Keratinocyte (primary cell): Measurements from ENCODE around the gene FGGY. TPM values are rescaled to one million over a fixed set of nuclear protein-coding genes. Genes with fewer than 3 reads are reported as not detected.

Experiments used
- DNase-seq: peaks from one replicate; pipeline ENCODE4 v3.0.0-alpha.2; 2011; ENCODE audit warnings: low read depth, missing footprints, low spot score
- FAIRE-seq: peaks from 2 replicates; lab custom pipeline; 2011; peaks lifted over from hg19 to GRCh38; lab: Jason Lieb, UNC
- H2AFZ ChIP-seq: 2 replicates; pipeline ENCODE4 v1.6.0; 2012; ENCODE audit warnings: low read length, control low read depth, inconsistent platforms; ENCODE audit not compliant: control insufficient read depth
- H3K27ac ChIP-seq: 2 replicates; pipeline ENCODE4 v1.5.1; 2011; ENCODE audit warnings: low read length; ENCODE audit not compliant: control insufficient read depth, insufficient read depth
- H3K27me3 ChIP-seq: 3 replicates; pipeline ENCODE4 v1.6.0; 2011; ENCODE audit warnings: low read length; ENCODE audit not compliant: control insufficient read depth, insufficient read depth; ENCODE audit errors: extremely low read depth
- H3K36me3 ChIP-seq, 2 experiments: 2 replicates in 1 of 2; 3 replicates in 1 of 2; pipeline ENCODE4 v1.5.1; 2011; ENCODE audit warnings: low read length in 2 of 2, mild to moderate bottlenecking in 1 of 2; ENCODE audit not compliant: control insufficient read depth in 2 of 2, insufficient read depth in 2 of 2; ENCODE audit errors: extremely low read depth in 1 of 2
- H3K4me1 ChIP-seq: 3 replicates; pipeline ENCODE4 v1.5.1; 2011; ENCODE audit warnings: low read length; ENCODE audit not compliant: control insufficient read depth, insufficient read depth; ENCODE audit errors: extremely low read depth
- H3K4me2 ChIP-seq: 3 replicates; pipeline ENCODE4 v1.6.0; 2011; ENCODE audit warnings: low read depth, low read length; ENCODE audit not compliant: control insufficient read depth, insufficient read depth; ENCODE audit errors: extremely low read depth
- H3K4me3 ChIP-seq, 3 experiments: fragments of 200-600 bp in 1 of 3; sonication (generic) in 1 of 3; 2 replicates in 2 of 3; 3 replicates in 1 of 3; pipeline ENCODE4 v1.5.1; 2011 to 2016; ENCODE audit warnings: low read length in 3 of 3, mild to moderate bottlenecking in 3 of 3, control low read depth in 2 of 3, inconsistent platforms in 1 of 3, low read depth in 1 of 3, mixed read lengths in 1 of 3, mixed run types in 1 of 3, moderate library complexity in 1 of 3; ENCODE audit not compliant: control insufficient read depth in 2 of 3, insufficient read depth in 2 of 3; ENCODE audit errors: extremely low read depth in 1 of 3
- H3K79me2 ChIP-seq: 2 replicates; pipeline ENCODE4 v1.6.0; 2012; ENCODE audit warnings: low read length; ENCODE audit not compliant: control insufficient read depth, insufficient read depth
- H3K9ac ChIP-seq: 3 replicates; pipeline ENCODE4 v1.6.0; 2011; ENCODE audit warnings: low read length; ENCODE audit not compliant: control insufficient read depth, insufficient read depth; ENCODE audit errors: extremely low read depth
- H3K9me1 ChIP-seq: 3 replicates; pipeline ENCODE4 v1.6.0; 2011; ENCODE audit warnings: low read length; ENCODE audit not compliant: control insufficient read depth, insufficient read depth; ENCODE audit errors: extremely low read depth
- H3K9me3 ChIP-seq: 2 replicates; pipeline ENCODE4 v1.5.1; 2012; ENCODE audit warnings: low read depth, low read length; ENCODE audit not compliant: control insufficient read depth
- H4K20me1 ChIP-seq: 3 replicates; pipeline ENCODE4 v1.6.0; 2011; ENCODE audit warnings: low read length; ENCODE audit not compliant: control insufficient read depth, insufficient read depth; ENCODE audit errors: extremely low read depth
- EZH2 ChIP-seq: IDR thresholded peaks from one replicate; pipeline ENCODE4 v1.6.1; 2012; ENCODE audit warnings: inconsistent platforms, mild to moderate bottlenecking, low read length, moderate library complexity
- dilution Hi-C: fragments of 300-500 bp; cut with MboI; formaldehyde crosslinking; loops from one replicate; pipeline ENCODE4 v1.7.0; 2020; ENCODE audit warnings: low sequenced_read_pairs; ENCODE audit not compliant: extremely low pct_ligation_motif_present
- polyA plus RNA-seq, 5 experiments: library from polyadenylated mRNA; depleted of rRNA in 3 of 5; stranded (reverse) in 3 of 5; stranded (forward) in 1 of 5; unstranded in 1 of 5; fragments of >200 nt; gene quantifications; 1 replicate in 1 of 5; 2 replicates in 3 of 5; 3 replicates in 1 of 5; pipeline versions ENCODE4 v1.2.1 to v1.2.3, GENCODE V29; 2011 to 2012; ENCODE audit warnings: missing spikeins in 2 of 5, low read depth in 1 of 5, low replicate concordance in 1 of 5
- TF ChIP-seq, protein P1 (sequence below), 3 experiments: IDR thresholded peaks in 1 of 3; conservative IDR thresholded peaks in 1 of 3; optimal IDR thresholded peaks in 1 of 3; 2 replicates in 2 of 3; 3 replicates in 1 of 3; pipeline versions ENCODE3 to v1.5.1; 2011; ENCODE audit warnings: low read length in 3 of 3, mild to moderate bottlenecking in 3 of 3, moderate library complexity in 2 of 3, control low read depth in 1 of 3, inconsistent platforms in 1 of 3; ENCODE audit not compliant: insufficient read depth in 2 of 3; ENCODE audit errors: extremely low read depth in 1 of 3

Gene FGGY
- polyA plus RNA-seq, 1 donor (not counting 4 experiments of a cell fraction or from before 2014, with no cell fraction given): 16.6 TPM

DNA sequence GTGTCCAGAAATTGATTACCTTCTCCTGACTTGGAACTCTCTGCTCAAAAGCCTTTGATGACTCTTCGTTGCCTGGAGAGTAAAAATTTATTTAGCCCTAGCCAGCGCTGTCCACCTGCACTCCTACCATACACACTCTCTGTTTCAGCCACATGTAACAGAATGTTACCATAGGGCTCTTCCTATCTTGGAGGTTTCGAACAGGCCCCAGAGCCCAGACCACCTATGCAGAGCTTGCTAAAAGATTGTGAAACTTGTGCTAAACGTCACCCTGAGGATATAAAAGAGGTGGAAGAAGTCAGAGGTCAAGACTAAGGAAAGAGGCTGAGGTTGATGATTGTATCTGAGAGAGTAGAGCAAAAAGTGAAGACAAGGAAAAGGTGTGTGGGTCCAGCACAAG lies 280.9 kb downstream of the FGGY start:
- H3K27ac ChIP-seq: no peak overlapping the region
- DNase-seq (no peak), FAIRE-seq (no peak)
- no peaks in the 10 kb centered on the region for H4K20me1 ChIP-seq
- no peak overlapping the region for H3K4me2 ChIP-seq
- dilution Hi-C loops: no loop called here
- no peaks in the 10 kb centered on the region for H3K9me1 ChIP-seq
- H3K9me3 ChIP-seq: peaks cover 3% of the 10 kb centered on the region
- no peaks in the 10 kb centered on the region for H3K36me3 ChIP-seq
- H3K27me3 ChIP-seq: no peaks in the 10 kb centered on the region
- no peak overlapping the region for H2AFZ ChIP-seq
- TF ChIP-seq, protein P1, sequence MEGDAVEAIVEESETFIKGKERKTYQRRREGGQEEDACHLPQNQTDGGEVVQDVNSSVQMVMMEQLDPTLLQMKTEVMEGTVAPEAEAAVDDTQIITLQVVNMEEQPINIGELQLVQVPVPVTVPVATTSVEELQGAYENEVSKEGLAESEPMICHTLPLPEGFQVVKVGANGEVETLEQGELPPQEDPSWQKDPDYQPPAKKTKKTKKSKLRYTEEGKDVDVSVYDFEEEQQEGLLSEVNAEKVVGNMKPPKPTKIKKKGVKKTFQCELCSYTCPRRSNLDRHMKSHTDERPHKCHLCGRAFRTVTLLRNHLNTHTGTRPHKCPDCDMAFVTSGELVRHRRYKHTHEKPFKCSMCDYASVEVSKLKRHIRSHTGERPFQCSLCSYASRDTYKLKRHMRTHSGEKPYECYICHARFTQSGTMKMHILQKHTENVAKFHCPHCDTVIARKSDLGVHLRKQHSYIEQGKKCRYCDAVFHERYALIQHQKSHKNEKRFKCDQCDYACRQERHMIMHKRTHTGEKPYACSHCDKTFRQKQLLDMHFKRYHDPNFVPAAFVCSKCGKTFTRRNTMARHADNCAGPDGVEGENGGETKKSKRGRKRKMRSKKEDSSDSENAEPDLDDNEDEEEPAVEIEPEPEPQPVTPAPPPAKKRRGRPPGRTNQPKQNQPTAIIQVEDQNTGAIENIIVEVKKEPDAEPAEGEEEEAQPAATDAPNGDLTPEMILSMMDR (optimal IDR thresholded peaks at IDR 0.05 in 1 of 3, IDR thresholded peaks at IDR 0.05 in 1 of 3, conservative IDR thresholded peaks at IDR 0.05 in 1 of 3; ENCODE audit: extremely low read depth in 1 of 3, insufficient read depth in 2 of 3, low read length in 3 of 3): no peak
- no peak for TF ChIP-seq EZH2
- H3K79me2 ChIP-seq: no peaks in the 10 kb centered on the region
- no peak overlapping the region for H3K4me3 ChIP-seq
- no peaks in the 10 kb centered on the region for H3K4me1 ChIP-seq
- H3K9ac ChIP-seq: no peak overlapping the region

DNA sequence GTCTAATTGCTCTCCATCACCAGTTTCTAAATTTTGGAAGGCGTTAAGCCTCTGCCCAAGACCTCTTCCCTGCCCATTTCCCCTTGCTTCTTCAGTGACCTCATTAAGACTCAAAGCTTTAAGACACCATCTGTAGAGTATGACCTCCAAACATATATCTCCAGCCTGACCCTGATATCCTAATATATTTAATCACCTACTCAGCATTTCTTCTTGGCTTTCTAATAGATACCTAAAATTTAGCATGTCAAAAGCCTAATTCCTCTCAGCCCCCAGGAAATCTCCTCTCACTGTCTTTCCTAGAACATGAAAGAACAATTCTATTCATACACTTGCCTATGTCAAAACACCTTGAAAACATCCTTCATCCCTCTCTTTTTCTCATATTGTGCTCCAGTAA lies 282.3 kb downstream of the FGGY start:
- dilution Hi-C loops: no loop called here
- TF ChIP-seq, protein P1 (optimal IDR thresholded peaks at IDR 0.05 in 1 of 3, IDR thresholded peaks at IDR 0.05 in 1 of 3, conservative IDR thresholded peaks at IDR 0.05 in 1 of 3; ENCODE audit: extremely low read depth in 1 of 3, insufficient read depth in 2 of 3, low read length in 3 of 3): no peak
- TF ChIP-seq EZH2: no peak

More for the DNA sequence above, 282.3 kb downstream of the FGGY start:
- Histone ChIP-seq H3K4me1 (no peaks in the 10 kb centered on the region), H3K27me3 (no peaks in the 10 kb centered on the region), H3K36me3 (no peaks in the 10 kb centered on the region), H3K27ac (no peak overlapping the region), H3K9me1 (no peaks in the 10 kb centered on the region), H4K20me1 (no peaks in the 10 kb centered on the region), H3K9me3 (no peaks in the 10 kb centered on the region), H3K4me2 (no peak overlapping the region), H2AFZ (no peak overlapping the region), H3K79me2 (no peaks in the 10 kb centered on the region), H3K4me3 (no peak overlapping the region), H3K9ac (no peak overlapping the region)
- no peak for DNase-seq
- FAIRE-seq: no peak
